HFF-Myc (cell line): ENCODE data around the gene FLCN.

Experiments used
- DNase-seq: peaks from one replicate; pipeline ENCODE4 v3.0.0-alpha.2; 2011; ENCODE audit warnings: low read depth; ENCODE audit errors: extremely low read depth
- H3K4me3 ChIP-seq: replicated peaks from 2 replicates; pipeline ENCODE4 v1.5.1; 2011; ENCODE audit warnings: low read depth, mild to moderate bottlenecking, control low read depth, low read length
- CTCF ChIP-seq: IDR thresholded peaks from 2 replicates; pipeline ENCODE4 v1.5.1; 2012; ENCODE audit warnings: mild to moderate bottlenecking, low read depth, low read length, control low read depth; ENCODE audit errors: missing control alignments

The FLCN gene

GRCh38 chr17:17236295-17237025, 508 bp downstream of the FLCN start:
- peak overlapping the region; percentile 98 for H3K4me3 ChIP-seq
- no peak for TF ChIP-seq CTCF
- DNase-seq = no peak

GRCh38 chr17:17235212-17236174, 1.5 kb downstream of the FLCN start:
- no peak for DNase-seq
- TF ChIP-seq CTCF = no peak
- H3K4me3 ChIP-seq = peak overlapping the region; percentile 98

- DNase-seq = no peak
- no peak for TF ChIP-seq CTCF
- H3K4me3 ChIP-seq = no peak overlapping the region
Observed at GRCh38 chr17:17232303-17232621, 4.7 kb downstream of the FLCN start.

- no peak for TF ChIP-seq CTCF
- no peak for DNase-seq
- no peak overlapping the region for H3K4me3 ChIP-seq
Observed at GRCh38 chr17:17231621-17232302, 5.2 kb downstream of the FLCN start.

- no peak overlapping the region for H3K4me3 ChIP-seq
- no peak for TF ChIP-seq CTCF
- no peak for DNase-seq
Observed at GRCh38 chr17:17229416-17230384, 7.3 kb downstream of the FLCN start.

- no peak overlapping the region for H3K4me3 ChIP-seq
- TF ChIP-seq CTCF = no peak
- no peak for DNase-seq
Observed at GRCh38 chr17:17228521-17229279, 8.3 kb downstream of the FLCN start.
